HL-60 (cell line): Measurements from ENCODE around the gene DENND1C.
A peak's percentile ranks its signal among the peaks of the same experiment; 100 is the strongest.

Source experiments
- DNase-seq, 2 experiments: peaks; one replicate each; pipeline ENCODE4 v3.0.0-alpha.2; 2010 to 2020; ENCODE audit warnings: low read depth in 1 of 2, low spot score in 1 of 2
- H3K27ac ChIP-seq: fragments of 250-450 bp; sonication (Bioruptor Pico); replicated peaks from 2 replicates; pipeline ENCODE4 v1.5.1; 2020; ENCODE audit warnings: mild to moderate bottlenecking, moderate library complexity
- H3K27me3 ChIP-seq: fragments of 250-450 bp; sonication (Bioruptor Pico); 2 replicates; pipeline ENCODE4 v1.5.1; 2021; ENCODE audit warnings: mild to moderate bottlenecking, moderate library complexity; ENCODE audit not compliant: insufficient read depth, poor library complexity, severe bottlenecking
- H3K4me3 ChIP-seq: replicated peaks from 2 replicates; pipeline ENCODE4 v1.5.1; 2011; ENCODE audit warnings: mild to moderate bottlenecking, control low read depth, low read length; ENCODE audit not compliant: insufficient read depth
- GABPA ChIP-seq: IDR thresholded peaks from 2 replicates; pipeline ENCODE4 v1.6.1; 2012; ENCODE audit warnings: low read depth
- POLR2AphosphoS5 ChIP-seq: IDR thresholded peaks from 2 replicates; pipeline ENCODE4 v1.6.1; 2012; ENCODE audit warnings: low read depth
- SPI1 ChIP-seq: IDR thresholded peaks from 2 replicates; pipeline ENCODE4 v1.6.1; 2012; ENCODE audit warnings: low read depth, mild to moderate bottlenecking, borderline replicate concordance
- TF ChIP-seq, protein P1 (sequence below): IDR thresholded peaks from 2 replicates; pipeline ENCODE4 v1.6.1; 2012; ENCODE audit warnings: low read depth; ENCODE audit not compliant: insufficient replicate concordance
- TF ChIP-seq, protein P2 (sequence below): IDR thresholded peaks from one replicate; pipeline ENCODE4 v1.5.1; 2011; ENCODE audit warnings: low read length, control low read depth, inconsistent platforms; ENCODE audit not compliant: insufficient read depth

The DENND1C gene

DNA sequence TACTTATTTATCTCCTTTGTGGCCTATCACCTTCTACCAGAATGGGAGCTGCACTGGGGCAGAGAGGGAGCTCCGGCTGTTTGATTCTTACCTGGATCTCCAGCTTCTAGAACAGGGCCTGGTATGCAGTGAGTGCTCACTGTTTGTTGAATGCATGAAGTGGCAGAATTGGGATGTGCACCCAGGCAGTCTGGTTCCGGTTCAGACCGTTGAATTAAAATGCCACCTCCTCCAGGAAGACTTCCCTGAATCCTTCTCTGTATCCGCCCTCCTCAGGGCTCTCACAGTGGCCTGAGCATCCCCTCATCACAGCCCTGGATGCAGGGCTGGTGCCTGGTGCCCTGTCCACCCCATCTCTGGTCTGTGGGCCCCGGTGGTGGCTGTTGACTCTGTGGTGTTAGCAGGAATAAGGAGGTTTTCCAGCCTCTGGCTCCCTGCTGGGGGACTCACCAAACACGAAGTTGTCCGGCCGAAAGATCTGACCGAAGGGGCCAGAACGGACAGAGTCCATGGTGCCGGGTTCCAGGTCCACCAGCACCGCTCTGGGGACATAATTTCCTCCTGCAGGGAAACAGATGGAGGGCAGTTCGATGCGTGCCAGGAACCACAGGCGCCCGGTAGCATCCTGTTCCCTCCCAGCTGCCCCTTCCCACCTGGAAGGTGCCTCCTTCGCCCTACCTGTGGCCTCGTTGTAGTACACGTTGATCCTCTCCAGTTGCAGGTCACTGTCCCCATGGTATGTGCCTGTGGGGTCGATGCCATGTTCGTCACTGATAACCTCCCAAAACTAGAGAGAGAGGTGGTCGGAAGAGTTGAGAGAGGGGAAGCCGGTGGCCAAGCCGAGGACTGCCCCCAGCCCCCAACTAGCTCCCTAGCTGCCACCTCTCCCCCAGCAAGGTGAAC lies 19.5 kb upstream of the DENND1C start:
- TF ChIP-seq, protein P1, sequence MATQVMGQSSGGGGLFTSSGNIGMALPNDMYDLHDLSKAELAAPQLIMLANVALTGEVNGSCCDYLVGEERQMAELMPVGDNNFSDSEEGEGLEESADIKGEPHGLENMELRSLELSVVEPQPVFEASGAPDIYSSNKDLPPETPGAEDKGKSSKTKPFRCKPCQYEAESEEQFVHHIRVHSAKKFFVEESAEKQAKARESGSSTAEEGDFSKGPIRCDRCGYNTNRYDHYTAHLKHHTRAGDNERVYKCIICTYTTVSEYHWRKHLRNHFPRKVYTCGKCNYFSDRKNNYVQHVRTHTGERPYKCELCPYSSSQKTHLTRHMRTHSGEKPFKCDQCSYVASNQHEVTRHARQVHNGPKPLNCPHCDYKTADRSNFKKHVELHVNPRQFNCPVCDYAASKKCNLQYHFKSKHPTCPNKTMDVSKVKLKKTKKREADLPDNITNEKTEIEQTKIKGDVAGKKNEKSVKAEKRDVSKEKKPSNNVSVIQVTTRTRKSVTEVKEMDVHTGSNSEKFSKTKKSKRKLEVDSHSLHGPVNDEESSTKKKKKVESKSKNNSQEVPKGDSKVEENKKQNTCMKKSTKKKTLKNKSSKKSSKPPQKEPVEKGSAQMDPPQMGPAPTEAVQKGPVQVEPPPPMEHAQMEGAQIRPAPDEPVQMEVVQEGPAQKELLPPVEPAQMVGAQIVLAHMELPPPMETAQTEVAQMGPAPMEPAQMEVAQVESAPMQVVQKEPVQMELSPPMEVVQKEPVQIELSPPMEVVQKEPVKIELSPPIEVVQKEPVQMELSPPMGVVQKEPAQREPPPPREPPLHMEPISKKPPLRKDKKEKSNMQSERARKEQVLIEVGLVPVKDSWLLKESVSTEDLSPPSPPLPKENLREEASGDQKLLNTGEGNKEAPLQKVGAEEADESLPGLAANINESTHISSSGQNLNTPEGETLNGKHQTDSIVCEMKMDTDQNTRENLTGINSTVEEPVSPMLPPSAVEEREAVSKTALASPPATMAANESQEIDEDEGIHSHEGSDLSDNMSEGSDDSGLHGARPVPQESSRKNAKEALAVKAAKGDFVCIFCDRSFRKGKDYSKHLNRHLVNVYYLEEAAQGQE = no peak
- TF ChIP-seq, protein P2, sequence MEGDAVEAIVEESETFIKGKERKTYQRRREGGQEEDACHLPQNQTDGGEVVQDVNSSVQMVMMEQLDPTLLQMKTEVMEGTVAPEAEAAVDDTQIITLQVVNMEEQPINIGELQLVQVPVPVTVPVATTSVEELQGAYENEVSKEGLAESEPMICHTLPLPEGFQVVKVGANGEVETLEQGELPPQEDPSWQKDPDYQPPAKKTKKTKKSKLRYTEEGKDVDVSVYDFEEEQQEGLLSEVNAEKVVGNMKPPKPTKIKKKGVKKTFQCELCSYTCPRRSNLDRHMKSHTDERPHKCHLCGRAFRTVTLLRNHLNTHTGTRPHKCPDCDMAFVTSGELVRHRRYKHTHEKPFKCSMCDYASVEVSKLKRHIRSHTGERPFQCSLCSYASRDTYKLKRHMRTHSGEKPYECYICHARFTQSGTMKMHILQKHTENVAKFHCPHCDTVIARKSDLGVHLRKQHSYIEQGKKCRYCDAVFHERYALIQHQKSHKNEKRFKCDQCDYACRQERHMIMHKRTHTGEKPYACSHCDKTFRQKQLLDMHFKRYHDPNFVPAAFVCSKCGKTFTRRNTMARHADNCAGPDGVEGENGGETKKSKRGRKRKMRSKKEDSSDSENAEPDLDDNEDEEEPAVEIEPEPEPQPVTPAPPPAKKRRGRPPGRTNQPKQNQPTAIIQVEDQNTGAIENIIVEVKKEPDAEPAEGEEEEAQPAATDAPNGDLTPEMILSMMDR = no peak
- no peak for TF ChIP-seq SPI1
- TF ChIP-seq GABPA = no peak
- no peak for TF ChIP-seq POLR2AphosphoS5
- Histone ChIP-seq H3K27me3 (peaks cover 23% of the 10 kb centered on the region), H3K27ac (no peak overlapping the region), H3K4me3 (no peak overlapping the region)
- no peak for DNase-seq

DNA sequence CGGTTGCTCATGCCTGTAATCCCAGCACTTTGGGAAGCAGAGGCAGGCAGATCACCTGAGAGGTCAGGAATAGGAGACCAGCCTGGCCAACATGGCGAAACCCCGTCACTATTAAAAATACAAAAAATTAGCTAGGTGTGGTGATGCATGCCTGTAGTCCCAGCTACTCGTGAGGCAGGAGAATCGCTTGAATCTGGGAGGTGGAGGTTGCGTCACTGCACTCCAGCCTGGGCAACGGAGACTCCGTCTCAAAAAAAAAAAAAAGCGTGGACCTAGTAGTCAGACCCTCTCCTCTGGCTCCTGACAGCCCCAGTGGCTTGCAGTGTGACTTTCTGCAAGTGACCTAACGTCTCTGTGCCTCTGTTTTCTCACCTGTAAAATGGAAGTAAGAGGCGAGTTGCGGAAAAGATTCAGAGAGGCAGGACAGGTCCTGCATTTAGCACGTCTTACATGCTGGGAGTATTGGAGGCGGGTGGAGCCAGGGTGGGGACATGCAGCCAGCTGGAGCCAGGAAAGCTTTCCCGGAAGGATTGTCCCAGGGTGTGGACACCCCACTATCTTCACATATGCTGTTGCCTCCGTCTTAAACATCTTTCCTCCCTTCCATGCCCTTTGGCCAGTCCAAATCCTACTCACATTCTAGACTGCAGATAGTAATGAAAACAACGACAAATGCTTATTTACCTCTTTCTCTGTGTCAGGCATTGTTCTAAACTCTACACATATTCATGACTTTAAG lies 17.6 kb upstream of the DENND1C start:
- Histone ChIP-seq H3K4me3 (no peak overlapping the region), H3K27me3 (peaks cover 23% of the 10 kb centered on the region), H3K27ac (no peak overlapping the region)
- TF ChIP-seq SPI1 (no peak), POLR2AphosphoS5 (no peak), GABPA (no peak)
- TF ChIP-seq, protein P1 = no peak
- TF ChIP-seq, protein P2 = no peak
- DNase-seq = no peak

DNA sequence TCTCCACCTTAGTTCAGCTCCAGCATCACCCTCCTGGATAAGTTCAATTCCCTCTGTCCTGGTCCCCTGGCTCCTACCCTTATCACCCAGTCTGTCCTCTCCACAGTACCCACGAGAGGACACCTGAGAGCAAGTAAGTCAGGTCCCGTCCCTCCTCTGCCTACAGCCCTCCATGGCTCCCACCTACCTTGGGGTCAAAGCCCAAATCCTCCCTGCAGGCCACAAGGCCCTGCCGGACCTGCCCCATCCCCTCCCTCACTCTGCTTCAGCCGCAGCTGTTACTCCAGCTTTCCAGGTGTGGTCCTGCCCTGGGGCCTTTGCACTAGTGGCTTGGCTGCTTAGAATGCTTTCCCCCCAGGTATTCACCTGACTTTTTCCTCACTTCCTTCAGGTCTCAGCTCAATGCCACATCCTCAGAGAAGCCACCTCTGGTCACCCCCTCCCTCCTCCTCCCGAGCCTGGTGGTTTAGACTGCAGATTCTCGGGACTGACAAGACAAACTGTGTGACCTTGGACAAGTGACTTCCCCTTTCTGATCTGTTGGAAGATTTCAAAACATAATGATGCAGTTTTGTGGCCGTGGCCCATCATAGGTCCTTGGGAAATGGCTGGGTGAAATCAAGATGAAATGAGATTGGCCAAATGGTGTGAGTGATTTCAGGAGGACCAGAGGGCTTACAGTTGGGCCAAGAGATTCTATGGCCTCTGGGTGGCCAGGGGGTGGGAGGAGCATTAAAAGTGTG lies 16.9 kb upstream of the DENND1C start:
- peak; percentile 94 for TF ChIP-seq SPI1
- TF ChIP-seq, protein P2 = no peak
- TF ChIP-seq POLR2AphosphoS5 = no peak
- peaks cover 22% of the 10 kb centered on the region for H3K27me3 ChIP-seq
- H3K27ac ChIP-seq = no peak overlapping the region
- DNase-seq = peak in 1 of 2 experiments; percentile 86
- no peak overlapping the region for H3K4me3 ChIP-seq
